RPMI7951 (cell line): Measurements from ENCODE around the gene C4orf50. TPM values are rescaled to one million over a fixed set of nuclear protein-coding genes. Genes with fewer than 3 reads are reported as not detected.
"Not testable (repeated sequence)": the region's sequence is repeated elsewhere in the genome, so short reads cannot be mapped to it uniquely, and the experiment has no call there.

ENCODE experiments used
- DNase-seq: peaks from one replicate; pipeline ENCODE4 v3.0.0-alpha.2; 2012; ENCODE audit warnings: low read depth
- total RNA-seq: library from RNA; depleted of rRNA; stranded (reverse); fragments of >200 nt; shearing (Covaris generic); gene quantifications from 2 replicates; pipeline ENCODE4 v1.2.3, GENCODE V29; 2014; rRNA removed

Gene C4orf50
- total RNA-seq, 1 experiment from 2014 or later, result not detected

GRCh38 chr4:5858020-5858769 is 160.0 kb downstream of the C4orf50 start:
- no peak for DNase-seq

GRCh38 chr4:5857199-5857598 is 161.0 kb downstream of the C4orf50 start:
- DNase-seq, result no peak

- not testable (repeated sequence) for DNase-seq
These were observed 161.9 kb downstream of the C4orf50 start for GRCh38 chr4:5856362-5856761.

GRCh38 chr4:5854929-5855328 is 163.3 kb downstream of the C4orf50 start:
- no peak for DNase-seq

GRCh38 chr4:5852523-5853202 is 165.6 kb downstream of the C4orf50 start:
- no peak for DNase-seq

GRCh38 chr4:5851637-5852301 is 166.5 kb downstream of the C4orf50 start:
- DNase-seq, result no peak

Other genes starting within 250 kb of the C4orf50 start
- gene CRMP1, start 125.3 kb downstream of the C4orf50 start, total RNA-seq, result under 0.01 TPM in 1 of 2 replicates, not detected in the other
- gene JAKMIP1, start 182.1 kb upstream of the C4orf50 start, total RNA-seq, result not detected in 2 replicates